HepG2 (cell line): ENCODE results near the gene VEGFA. TPM values are rescaled to one million over a fixed set of nuclear protein-coding genes. Genes with fewer than 3 reads are reported as not detected.
A peak's percentile ranks its signal among the peaks of the same experiment; 100 is the strongest.

Source experiments
- ATAC-seq: fragments of 200-7000 bp; cut with Tn5 transposase; 3 replicates; pipeline ENCODE4 v1.9.1; 2020; ENCODE audit warnings: mild to moderate bottlenecking, moderate library complexity
- BruUV-seq: library from RNA; stranded (reverse); fragments of 400-500 nt; replicated peaks from 2 replicates; lab custom pipeline; 2021; lab: Mats Ljungman, UMichigan
- CTCF ChIA-PET: fragments of 300-600 bp; formaldehyde crosslinking; extraction: SDS; loops from one replicate; lab custom pipeline; 2021; ENCODE audit warnings: low total read pairs, inconsistent platforms, low intra/inter-chr PET ratio; lab: Yijun Ruan, JAX
- POLR2A ChIA-PET: fragments of 350-600 bp; sonication (Branson Sonifier 250); formaldehyde crosslinking; loops from one replicate; lab custom pipeline; 2020; ENCODE audit warnings: antibody characterized with exemption, inconsistent platforms; lab: Yijun Ruan, JAX
- DNase-seq: peaks from one replicate; pipeline ENCODE4 v3.0.0-alpha.2; 2015; ENCODE audit warnings: low spot score
- FAIRE-seq: peaks from 3 replicates; lab custom pipeline; 2011; peaks lifted over from hg19 to GRCh38; lab: Jason Lieb, UNC
- H2AFZ ChIP-seq: one replicate; pipeline ENCODE4 v1.6.1; 2011; ENCODE audit warnings: low read length, inconsistent platforms
- H3K27ac ChIP-seq: fragments of 300-600 bp; 3 replicates; pipeline ENCODE4 v1.8.0; 2011; ENCODE audit warnings: mixed run types, mild to moderate bottlenecking, mixed read lengths, low read length, inconsistent platforms; ENCODE audit not compliant: insufficient read depth; ENCODE audit errors: extremely low read length
- H3K27me3 ChIP-seq, 2 experiments: fragments of 200-600 bp in 1 of 2; 2 replicates in 1 of 2; 3 replicates in 1 of 2; pipeline versions ENCODE4 v1.6.0 to v1.8.0; 2011; ENCODE audit warnings: low read length in 2 of 2, mild to moderate bottlenecking in 2 of 2, moderate library complexity in 2 of 2, inconsistent platforms in 1 of 2; ENCODE audit not compliant: insufficient read depth in 2 of 2, control insufficient read depth in 1 of 2
- H3K36me3 ChIP-seq, 2 experiments: fragments of 200-600 bp in 1 of 2; replicated peaks in 1 of 2; 2 replicates in 1 of 2; 3 replicates in 1 of 2; pipeline versions ENCODE4 v1.5.1 to v1.8.0; 2011; ENCODE audit warnings: low read length in 2 of 2, inconsistent platforms in 1 of 2; ENCODE audit not compliant: insufficient read depth in 2 of 2, control insufficient read depth in 1 of 2
- H3K4me1 ChIP-seq: 2 replicates; pipeline ENCODE4 v1.5.1; 2012; ENCODE audit warnings: low read length, inconsistent platforms; ENCODE audit not compliant: insufficient read depth
- H3K4me2 ChIP-seq: 2 replicates; pipeline ENCODE4 v1.6.0; 2011; ENCODE audit warnings: low read depth, low read length, inconsistent platforms
- H3K4me3 ChIP-seq, 3 experiments: fragments of 200-600 bp in 1 of 3; sonication (generic), shearing (Covaris generic) in 1 of 3; replicated peaks in 1 of 3; 2 replicates each; pipeline ENCODE4 v1.5.1; 2011 to 2016; ENCODE audit warnings: low read length in 3 of 3, inconsistent platforms in 2 of 3, low read depth in 2 of 3, mild to moderate bottlenecking in 2 of 3, control low read depth in 1 of 3, mixed read lengths in 1 of 3; ENCODE audit not compliant: insufficient read depth in 1 of 3
- H3K79me2 ChIP-seq: one replicate; pipeline ENCODE4 v1.6.1; 2011; ENCODE audit warnings: low read length, inconsistent platforms; ENCODE audit not compliant: insufficient read depth
- H3K9ac ChIP-seq: 2 replicates; pipeline ENCODE4 v1.6.0; 2011; ENCODE audit warnings: mild to moderate bottlenecking, low read depth, low read length, inconsistent platforms; ENCODE audit not compliant: insufficient read depth
- H3K9me3 ChIP-seq: 2 replicates; pipeline ENCODE4 v1.5.1; 2012; ENCODE audit warnings: mild to moderate bottlenecking, low read length
- H4K20me1 ChIP-seq: 2 replicates; pipeline ENCODE4 v1.6.0; 2011; ENCODE audit warnings: inconsistent platforms, mild to moderate bottlenecking, low read length, moderate library complexity; ENCODE audit not compliant: insufficient read depth
- BHLHE40 ChIP-seq: IDR thresholded peaks from 2 replicates; pipeline ENCODE4 v1.6.1; 2011; ENCODE audit warnings: low read length, improper control_type of control experiment
- FOXJ3 ChIP-seq: sonication (generic); formaldehyde crosslinking; IDR thresholded peaks from 2 replicates; pipeline ENCODE4 v1.4.0; 2020; ENCODE audit warnings: missing genetic modification reagents, mild to moderate bottlenecking, borderline replicate concordance
- HOXA9 ChIP-seq: sonication (generic); formaldehyde crosslinking; IDR thresholded peaks from 2 replicates; pipeline ENCODE4 v1.8.1; 2022; ENCODE audit warnings: missing genetic modification reagents, mild to moderate bottlenecking, moderate library complexity, borderline replicate concordance
- NR2F2 ChIP-seq: IDR thresholded peaks from 2 replicates; pipeline ENCODE4 v1.6.1; 2012; ENCODE audit warnings: low read depth, inconsistent platforms, borderline replicate concordance
- SP4 ChIP-seq: sonication (generic); formaldehyde crosslinking; IDR thresholded peaks from 2 replicates; pipeline ENCODE4 v1.8.1; 2023; ENCODE audit warnings: mild to moderate bottlenecking, missing genetic modification reagents
- STAG1 ChIP-seq: sonication (generic); formaldehyde crosslinking; IDR thresholded peaks from 2 replicates; pipeline ENCODE4 v1.4.0; 2020; ENCODE audit warnings: missing genetic modification reagents
- TGIF2 ChIP-seq: IDR thresholded peaks from 2 replicates; pipeline ENCODE4 v1.6.1; 2016; ENCODE audit warnings: control low read depth, missing compliant biosample characterization
- ZBTB10 ChIP-seq: sonication (generic); formaldehyde crosslinking; IDR thresholded peaks from 2 replicates; pipeline ENCODE4 v1.4.0; 2020; ENCODE audit warnings: missing genetic modification reagents, borderline replicate concordance
- ZFP36 ChIP-seq: fragments of 150-350 bp; IDR thresholded peaks from 2 replicates; pipeline ENCODE4 v1.6.1; 2018; ENCODE audit warnings: borderline replicate concordance, low read length, low read depth; ENCODE audit not compliant: partially characterized antibody
- ZFY ChIP-seq: sonication (generic); formaldehyde crosslinking; IDR thresholded peaks from 2 replicates; pipeline ENCODE4 v1.4.0; 2020; ENCODE audit warnings: missing genetic modification reagents
- ZMYM3 ChIP-seq: sonication (generic); formaldehyde crosslinking; IDR thresholded peaks from 2 replicates; pipeline ENCODE4 v1.5.1; 2020; ENCODE audit warnings: mild to moderate bottlenecking, missing genetic modification reagents
- ZNF17 ChIP-seq: sonication (generic); formaldehyde crosslinking; IDR thresholded peaks from 2 replicates; pipeline ENCODE4 v1.5.0; 2020; ENCODE audit warnings: mild to moderate bottlenecking, missing genetic modification reagents
- ZNF788 ChIP-seq: sonication (generic); formaldehyde crosslinking; IDR thresholded peaks from 2 replicates; pipeline ENCODE4 v1.5.0; 2020; ENCODE audit warnings: mild to moderate bottlenecking, missing genetic modification reagents, borderline replicate concordance
- ZNF891 ChIP-seq: sonication (generic); formaldehyde crosslinking; IDR thresholded peaks from 2 replicates; pipeline ENCODE4 v1.5.0; 2020; ENCODE audit warnings: mild to moderate bottlenecking, missing genetic modification reagents
- WGBS: methylation state at CpG from one replicate; pipeline ENCODE4 v1.1.6; 2017; ENCODE audit warnings: low lambda C conversion rate; 5-methylcytosine and 5-hydroxymethylcytosine counted together
- in situ Hi-C: cut with HindIII; loops from 2 replicates; pipeline ENCODE4 v1.10.0; 2017; ENCODE audit warnings: low pct_unique_long_range_greater_than_20kb; ENCODE audit not compliant: extremely low pct_ligation_motif_present
- intact Hi-C: fragments of 100-400 bp; cut with micrococcal nuclease; formaldehyde crosslinking; loops from one replicate; pipeline ENCODE4 v1.10.0; 2022; ENCODE audit not compliant: unreplicated experiment
- polyA plus RNA-seq, 8 experiments: library from polyadenylated mRNA; depleted of rRNA in 3 of 8; stranded (reverse) in 7 of 8; unstranded in 1 of 8; fragments of >200 nt; fragmentation: Illumina TruSeq in 4 of 8; extraction: Trizol in 4 of 8; gene quantifications; 2 replicates each; pipeline versions ENCODE4 v1.2.1 to v1.2.3, GENCODE V29; 2011 to 2016; ENCODE audit warnings: low read depth in 4 of 8, missing spikeins in 1 of 8, mixed read lengths in 1 of 8; ENCODE audit not compliant: insufficient read depth in 1 of 8
- total RNA-seq, 5 experiments: library from RNA; depleted of rRNA; stranded (reverse); fragments of >200 nt; fragmentation: Illumina TruSeq; extraction: Trizol; gene quantifications; 2 replicates each; pipeline ENCODE4 v1.2.3, GENCODE V29; 2016; ENCODE audit warnings: low read depth in 1 of 5

Gene VEGFA
- total and polyA plus RNA-seq, 2 of the 13 experiments (the other 11 are each of a cell fraction or from before 2014, with no cell fraction given), result 68.1 to 629 TPM

GRCh38 chr6:43800746-43801494, 30.9 kb downstream of the VEGFA start:
- CTCF ChIA-PET, result no interaction called here
- 31% methylated on average over 10 of the region's 10 CpGs for WGBS
- POLR2A ChIA-PET, result no interaction called here
- no peaks in the 10 kb centered on the region for H4K20me1 ChIP-seq
- intact Hi-C loops, result no loop called here
- H3K4me2 ChIP-seq, result no peak overlapping the region
- DNase-seq (no peak), ATAC-seq (0 out of 3 replicates have a peak, but pooled peaks have one; percentile 5), FAIRE-seq (no peak)
- H3K9ac ChIP-seq, result no peak overlapping the region
- BruUV-seq, result no TSS peak
- H3K27me3 ChIP-seq, result no peaks in the 10 kb centered on the region; a peak in 1 of 5 replicates
- H3K79me2 ChIP-seq, result no peaks in the 10 kb centered on the region
- no peak overlapping the region for H3K4me3 ChIP-seq
- H3K9me3 ChIP-seq, result no peaks in the 10 kb centered on the region
- H2AFZ ChIP-seq, result no peak overlapping the region
- in situ Hi-C loops, result no loop called here
- no peaks in the 10 kb centered on the region for H3K36me3 ChIP-seq
- H3K4me1 ChIP-seq, result peaks cover 100% of the 10 kb centered on the region
- H3K27ac ChIP-seq, result no peak overlapping the region
- TF ChIP-seq ZFY (CRISPR knock-in tag) (no peak), FOXJ3 (CRISPR knock-in tag) (no peak), HOXA9 (CRISPR knock-in tag) (no peak), NR2F2 (no peak), ZBTB10 (no peak), SP4 (CRISPR knock-in tag) (0 out of 2 replicates have a peak, but pooled peaks have one; percentile 18), ZMYM3 (CRISPR knock-in tag) (0 out of 2 replicates have a peak, but pooled peaks have one; percentile 49), STAG1 (CRISPR knock-in tag) (0 out of 2 replicates have a peak, but pooled peaks have one; percentile 13), ZNF891 (no peak), TGIF2 (CRISPR knock-in tag) (no peak), ZNF788 (CRISPR knock-in tag) (no peak), ZFP36 (peak; percentile 89), ZNF17 (CRISPR knock-in tag) (no peak), BHLHE40 (peak; percentile 45; the same call in 1 of the 2 replicates)
